Lower leg skin (tissue), 3 donors: Measurements from ENCODE around the gene GPC5.

ENCODE experiments used
- POLR2A ChIP-seq, 2 donors: fragments of 450-650 bp; IDR thresholded peaks; one replicate each; pipeline ENCODE4 v1.6.1; 2016 to 2017; ENCODE audit warnings: antibody characterized with exemption in 2 of 2, mild to moderate bottlenecking in 1 of 2, moderate library complexity in 1 of 2
- TF ChIP-seq, protein P1 (sequence below), 3 donors: fragments of 450-650 bp; IDR thresholded peaks; one replicate each; pipeline ENCODE4 v1.5.1; 2016; ENCODE audit warnings: antibody characterized with exemption in 3 of 3, mild to moderate bottlenecking in 3 of 3, moderate library complexity in 2 of 3

DNA sequence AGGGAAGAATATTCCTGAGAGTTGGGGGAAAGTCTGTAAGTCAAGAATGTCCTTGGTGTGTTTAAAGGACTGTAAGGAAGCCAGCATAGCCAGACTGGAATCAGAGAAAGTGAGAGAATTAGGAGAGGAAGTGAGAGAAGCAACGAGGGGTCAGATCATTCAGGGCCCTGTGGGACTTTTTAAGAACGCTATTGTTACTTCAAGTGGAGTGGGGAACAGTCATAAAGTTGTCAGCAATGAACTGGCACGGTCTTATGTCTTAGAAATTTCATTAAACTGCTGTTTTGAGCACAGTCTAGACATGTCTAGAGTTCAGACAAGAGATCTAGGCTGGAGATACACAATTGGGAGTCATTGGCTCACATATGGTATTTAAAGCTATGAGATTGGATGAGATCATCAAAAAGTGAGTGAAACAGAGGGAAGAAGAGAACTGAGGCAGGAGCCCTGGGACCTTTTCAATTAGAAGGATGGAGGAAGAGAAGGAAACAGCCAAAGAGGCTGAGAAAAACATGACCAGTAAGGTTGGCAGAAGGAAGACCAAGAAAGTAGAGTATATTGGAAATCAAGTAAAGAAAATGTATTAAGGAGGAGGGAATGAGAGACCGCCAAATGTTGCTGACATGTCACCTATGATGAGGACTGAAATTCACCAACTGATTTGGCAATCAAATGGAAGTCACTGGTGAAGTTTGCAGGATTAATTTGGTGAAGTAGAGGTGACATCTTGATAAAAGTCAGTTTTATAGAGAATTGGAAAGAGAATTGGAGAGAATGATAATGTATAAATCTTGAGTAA, 263.5 kb downstream of the GPC5 start:
- TF ChIP-seq, protein P1, sequence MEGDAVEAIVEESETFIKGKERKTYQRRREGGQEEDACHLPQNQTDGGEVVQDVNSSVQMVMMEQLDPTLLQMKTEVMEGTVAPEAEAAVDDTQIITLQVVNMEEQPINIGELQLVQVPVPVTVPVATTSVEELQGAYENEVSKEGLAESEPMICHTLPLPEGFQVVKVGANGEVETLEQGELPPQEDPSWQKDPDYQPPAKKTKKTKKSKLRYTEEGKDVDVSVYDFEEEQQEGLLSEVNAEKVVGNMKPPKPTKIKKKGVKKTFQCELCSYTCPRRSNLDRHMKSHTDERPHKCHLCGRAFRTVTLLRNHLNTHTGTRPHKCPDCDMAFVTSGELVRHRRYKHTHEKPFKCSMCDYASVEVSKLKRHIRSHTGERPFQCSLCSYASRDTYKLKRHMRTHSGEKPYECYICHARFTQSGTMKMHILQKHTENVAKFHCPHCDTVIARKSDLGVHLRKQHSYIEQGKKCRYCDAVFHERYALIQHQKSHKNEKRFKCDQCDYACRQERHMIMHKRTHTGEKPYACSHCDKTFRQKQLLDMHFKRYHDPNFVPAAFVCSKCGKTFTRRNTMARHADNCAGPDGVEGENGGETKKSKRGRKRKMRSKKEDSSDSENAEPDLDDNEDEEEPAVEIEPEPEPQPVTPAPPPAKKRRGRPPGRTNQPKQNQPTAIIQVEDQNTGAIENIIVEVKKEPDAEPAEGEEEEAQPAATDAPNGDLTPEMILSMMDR (IDR thresholded peaks at IDR 0.05) = no peak
- TF ChIP-seq POLR2A (IDR thresholded peaks at IDR 0.05) = no peak
